SIG-M5 treated with dmso at 0.1 percent for 504 hours (cell line): ENCODE results near the gene SAMD4B.
"Not testable (repeated sequence)": the region's sequence is repeated elsewhere in the genome, so short reads cannot be mapped to it uniquely, and the experiment has no call there.

Experiments
- DNase-seq: peaks from one replicate; lab custom pipeline; 2025; ENCODE audit not compliant: unreplicated experiment; lab: John Stamatoyannopoulos, UW

The SAMD4B gene

GRCh38 chr19:39341719-39342604 is at the start of gene SAMD4B:
Gene SAMD4B, plus strand, starts transcription at chr19:39342421. Its CDS starts 14,473 bp downstream, at chr19:39356894.
- DNase-seq, result peak; percentile 98

- DNase-seq, result no peak
Observed at GRCh38 chr19:39293394-39293793, 48.8 kb upstream of the SAMD4B start.

GRCh38 chr19:39296055-39296645 is 46.1 kb upstream of the SAMD4B start, which contains the start of gene IFNL1:
Gene IFNL1, plus strand, starts transcription at chr19:39296407. Its CDS starts 15 bp downstream, at chr19:39296422.
- DNase-seq, result no peak

GRCh38 chr19:39296906-39297305 is 45.3 kb upstream of the SAMD4B start:
- DNase-seq, result no peak

- no peak for DNase-seq
Observed at GRCh38 chr19:39297931-39298634, 44.1 kb upstream of the SAMD4B start.

- DNase-seq, result no peak
Observed at GRCh38 chr19:39299404-39299803, 42.8 kb upstream of the SAMD4B start.

GRCh38 chr19:39299832-39300231 is 42.4 kb upstream of the SAMD4B start:
- DNase-seq, result no peak

- no peak for DNase-seq
Observed at GRCh38 chr19:39301021-39301420, 41.2 kb upstream of the SAMD4B start.

- DNase-seq, result no peak
Observed at GRCh38 chr19:39301562-39301961, 40.7 kb upstream of the SAMD4B start.

- DNase-seq, result no peak
Observed at GRCh38 chr19:39303373-39304184, 38.6 kb upstream of the SAMD4B start.

- DNase-seq, result no peak
Observed at GRCh38 chr19:39304185-39304513, 38.1 kb upstream of the SAMD4B start.

- no peak for DNase-seq
Observed at GRCh38 chr19:39304701-39305571, 37.3 kb upstream of the SAMD4B start.

- no peak for DNase-seq
Observed at GRCh38 chr19:39306075-39306474, 36.1 kb upstream of the SAMD4B start.

- no peak for DNase-seq
Observed at GRCh38 chr19:39307046-39307821, 35.0 kb upstream of the SAMD4B start.

- no peak for DNase-seq
Observed at GRCh38 chr19:39307822-39308530, 34.2 kb upstream of the SAMD4B start.

GRCh38 chr19:39308531-39309304 is 33.5 kb upstream of the SAMD4B start:
- no peak for DNase-seq

- not testable (repeated sequence) for DNase-seq
Observed at GRCh38 chr19:39309305-39309670, 32.9 kb upstream of the SAMD4B start.
